HepG2 (cell line): ENCODE measurements around the gene BCL6B. TPM values are rescaled to one million over a fixed set of nuclear protein-coding genes. Genes with fewer than 3 reads are reported as not detected.

Experiments
- ATF7-NPFF ChIP-seq: sonication (generic); formaldehyde crosslinking; IDR thresholded peaks from 2 replicates; pipeline ENCODE4 v1.8.1; 2023; ENCODE audit warnings: mild to moderate bottlenecking, low read depth, missing genetic modification reagents, moderate library complexity
- CBX2 ChIP-seq, 2 experiments: fragments of 200-600 bp in 1 of 2; sonication (generic); formaldehyde crosslinking in 1 of 2; IDR thresholded peaks; 2 replicates each; pipeline versions ENCODE4 v1.7.0 to v1.8.1; 2018 to 2022; ENCODE audit warnings: low read depth in 2 of 2, low read length in 1 of 2, mild to moderate bottlenecking in 1 of 2, missing genetic modification reagents in 1 of 2
- EP300 ChIP-seq, 3 experiments: sonication (generic) in 1 of 3; formaldehyde crosslinking in 1 of 3; IDR thresholded peaks; 2 replicates each; pipeline versions ENCODE4 v1.5.1 to v1.6.1; 2011 to 2020; ENCODE audit warnings: low read depth in 2 of 3, low read length in 2 of 3, borderline replicate concordance in 1 of 3, improper control_type of control experiment in 1 of 3, mild to moderate bottlenecking in 1 of 3, missing genetic modification reagents in 1 of 3, moderate library complexity in 1 of 3
- MEIS1 ChIP-seq: sonication (generic); formaldehyde crosslinking; IDR thresholded peaks from 2 replicates; pipeline ENCODE4 v1.9.0; 2021; ENCODE audit warnings: mild to moderate bottlenecking, missing genetic modification reagents, moderate library complexity, borderline replicate concordance
- MIER2 ChIP-seq: IDR thresholded peaks from 2 replicates; pipeline ENCODE4 v1.6.1; 2016; ENCODE audit warnings: missing biosample characterization, missing genetic modification reagents
- NFYB ChIP-seq: sonication (generic); formaldehyde crosslinking; IDR thresholded peaks from 2 replicates; pipeline ENCODE4 v1.4.0; 2020; ENCODE audit warnings: missing genetic modification reagents
- NR2F2 ChIP-seq: IDR thresholded peaks from 2 replicates; pipeline ENCODE4 v1.6.1; 2012; ENCODE audit warnings: low read depth, inconsistent platforms, borderline replicate concordance
- SAP130 ChIP-seq: IDR thresholded peaks from 2 replicates; pipeline ENCODE4 v1.6.1; 2016; ENCODE audit warnings: low read depth
- SIN3A ChIP-seq: IDR thresholded peaks from 2 replicates; pipeline ENCODE4 v1.6.1; 2011; ENCODE audit warnings: low read depth, mild to moderate bottlenecking, control low read depth, low read length, borderline replicate concordance
- ZC3H13 ChIP-seq: sonication (generic); formaldehyde crosslinking; IDR thresholded peaks from 2 replicates; pipeline ENCODE4 v1.8.1; 2023; ENCODE audit warnings: mild to moderate bottlenecking, missing genetic modification reagents, moderate library complexity
- ZNF101 ChIP-seq: sonication (generic); formaldehyde crosslinking; IDR thresholded peaks from 2 replicates; pipeline ENCODE4 v1.4.0; 2020; ENCODE audit warnings: mild to moderate bottlenecking, low read depth, missing genetic modification reagents, borderline replicate concordance
- ZNF761 ChIP-seq: sonication (generic); formaldehyde crosslinking; conservative IDR thresholded peaks from 2 replicates; pipeline ENCODE4 v1.4.0; 2020; ENCODE audit warnings: mild to moderate bottlenecking, missing genetic modification reagents
- ZNF839 ChIP-seq: sonication (generic); formaldehyde crosslinking; IDR thresholded peaks from 2 replicates; pipeline ENCODE4 v1.4.0; 2020; ENCODE audit warnings: missing genetic modification reagents, mild to moderate bottlenecking, borderline replicate concordance
- polyA plus RNA-seq, 8 experiments: library from polyadenylated mRNA; depleted of rRNA in 3 of 8; stranded (reverse) in 7 of 8; unstranded in 1 of 8; fragments of >200 nt; fragmentation: Illumina TruSeq in 4 of 8; extraction: Trizol in 4 of 8; gene quantifications; 2 replicates each; pipeline versions ENCODE4 v1.2.1 to v1.2.3, GENCODE V29; 2011 to 2016; ENCODE audit warnings: low read depth in 4 of 8, missing spikeins in 1 of 8, mixed read lengths in 1 of 8; ENCODE audit not compliant: insufficient read depth in 1 of 8
- total RNA-seq, 5 experiments: library from RNA; depleted of rRNA; stranded (reverse); fragments of >200 nt; fragmentation: Illumina TruSeq; extraction: Trizol; gene quantifications; 2 replicates each; pipeline ENCODE4 v1.2.3, GENCODE V29; 2016; ENCODE audit warnings: low read depth in 1 of 5
- TF ChIP-seq, protein P1 (sequence below): sonication (generic); formaldehyde crosslinking; conservative IDR thresholded peaks from 2 replicates; pipeline ENCODE4 v1.4.0; 2020; ENCODE audit warnings: mild to moderate bottlenecking, missing genetic modification reagents, moderate library complexity
- TF ChIP-seq, protein P2 (sequence below): sonication (generic); formaldehyde crosslinking; IDR thresholded peaks from 2 replicates; pipeline ENCODE4 v1.4.0; 2020; ENCODE audit warnings: missing genetic modification reagents, borderline replicate concordance
- TF ChIP-seq, protein P3 (sequence below): IDR thresholded peaks from 2 replicates; pipeline ENCODE4 v1.6.1; 2016
- TF ChIP-seq, protein P4 (sequence below): sonication (generic); formaldehyde crosslinking; IDR thresholded peaks from 2 replicates; pipeline ENCODE4 v1.5.0; 2020; ENCODE audit warnings: missing genetic modification reagents

BCL6B gene
- total and polyA plus RNA-seq, 2 of the 13 experiments (the other 11 are each of a cell fraction or from before 2014, with no cell fraction given) = not detected

DNA sequence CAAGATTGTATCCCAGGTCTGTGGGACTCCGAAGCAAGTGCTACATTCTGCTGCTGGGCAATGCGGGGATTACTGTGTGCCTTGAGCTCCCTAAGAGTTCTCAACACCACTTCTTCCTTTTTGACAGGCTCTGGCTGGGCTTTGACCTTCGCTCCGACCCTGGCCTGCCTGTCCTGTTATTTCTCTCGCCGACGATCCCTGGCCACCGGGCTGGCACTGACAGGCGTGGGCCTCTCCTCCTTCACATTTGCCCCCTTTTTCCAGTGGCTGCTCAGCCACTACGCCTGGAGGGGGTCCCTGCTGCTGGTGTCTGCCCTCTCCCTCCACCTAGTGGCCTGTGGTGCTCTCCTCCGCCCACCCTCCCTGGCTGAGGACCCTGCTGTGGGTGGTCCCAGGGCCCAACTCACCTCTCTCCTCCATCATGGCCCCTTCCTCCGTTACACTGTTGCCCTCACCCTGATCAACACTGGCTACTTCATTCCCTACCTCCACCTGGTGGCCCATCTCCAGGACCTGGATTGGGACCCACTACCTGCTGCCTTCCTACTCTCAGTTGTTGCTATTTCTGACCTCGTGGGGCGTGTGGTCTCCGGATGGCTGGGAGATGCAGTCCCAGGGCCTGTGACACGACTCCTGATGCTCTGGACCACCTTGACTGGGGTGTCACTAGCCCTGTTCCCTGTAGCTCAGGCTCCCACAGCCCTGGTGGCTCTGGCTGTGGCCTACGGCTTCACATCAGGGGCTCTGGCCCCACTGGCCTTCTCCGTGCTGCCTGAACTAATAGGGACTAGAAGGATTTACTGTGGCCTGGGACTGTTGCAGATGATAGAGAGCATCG is 15.4 kb downstream of the BCL6B start (continued):
- TF ChIP-seq ZNF839 (CRISPR knock-in tag) (no peak; the same call in 1 of the 2 replicates), ATF7-NPFF (no peak), CBX2 (IDR thresholded peaks at IDR 0.05; ENCODE audit: low read depth, low read length) (no peak), CBX2 (CRISPR knock-in tag; IDR thresholded peaks at IDR 0.05; ENCODE audit: low read depth) (no peak), SIN3A (no peak), MIER2 (CRISPR knock-in tag) (no peak), ZC3H13 (peak; percentile 62; the same call in 1 of the 2 replicates), ZNF101 (CRISPR knock-in tag) (no peak), ZNF761 (CRISPR knock-in tag) (peak; percentile 4; the same call in 1 of the 2 replicates), SAP130 (CRISPR knock-in tag) (peak; percentile 4; the same call in 1 of the 2 replicates), NFYB (CRISPR knock-in tag) (no peak), NR2F2 (no peak), EP300 (IDR thresholded peaks at IDR 0.05; ENCODE audit: low read depth in 2 of 2, low read length in 2 of 2) (no peak), EP300 (CRISPR knock-in tag; IDR thresholded peaks at IDR 0.05; ENCODE audit: borderline replicate concordance) (no peak), MEIS1 (CRISPR knock-in tag) (no peak)
- TF ChIP-seq, protein P1, sequence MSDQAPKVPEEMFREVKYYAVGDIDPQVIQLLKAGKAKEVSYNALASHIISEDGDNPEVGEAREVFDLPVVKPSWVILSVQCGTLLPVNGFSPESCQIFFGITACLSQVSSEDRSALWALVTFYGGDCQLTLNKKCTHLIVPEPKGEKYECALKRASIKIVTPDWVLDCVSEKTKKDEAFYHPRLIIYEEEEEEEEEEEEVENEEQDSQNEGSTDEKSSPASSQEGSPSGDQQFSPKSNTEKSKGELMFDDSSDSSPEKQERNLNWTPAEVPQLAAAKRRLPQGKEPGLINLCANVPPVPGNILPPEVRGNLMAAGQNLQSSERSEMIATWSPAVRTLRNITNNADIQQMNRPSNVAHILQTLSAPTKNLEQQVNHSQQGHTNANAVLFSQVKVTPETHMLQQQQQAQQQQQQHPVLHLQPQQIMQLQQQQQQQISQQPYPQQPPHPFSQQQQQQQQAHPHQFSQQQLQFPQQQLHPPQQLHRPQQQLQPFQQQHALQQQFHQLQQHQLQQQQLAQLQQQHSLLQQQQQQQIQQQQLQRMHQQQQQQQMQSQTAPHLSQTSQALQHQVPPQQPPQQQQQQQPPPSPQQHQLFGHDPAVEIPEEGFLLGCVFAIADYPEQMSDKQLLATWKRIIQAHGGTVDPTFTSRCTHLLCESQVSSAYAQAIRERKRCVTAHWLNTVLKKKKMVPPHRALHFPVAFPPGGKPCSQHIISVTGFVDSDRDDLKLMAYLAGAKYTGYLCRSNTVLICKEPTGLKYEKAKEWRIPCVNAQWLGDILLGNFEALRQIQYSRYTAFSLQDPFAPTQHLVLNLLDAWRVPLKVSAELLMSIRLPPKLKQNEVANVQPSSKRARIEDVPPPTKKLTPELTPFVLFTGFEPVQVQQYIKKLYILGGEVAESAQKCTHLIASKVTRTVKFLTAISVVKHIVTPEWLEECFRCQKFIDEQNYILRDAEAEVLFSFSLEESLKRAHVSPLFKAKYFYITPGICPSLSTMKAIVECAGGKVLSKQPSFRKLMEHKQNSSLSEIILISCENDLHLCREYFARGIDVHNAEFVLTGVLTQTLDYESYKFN = peak; percentile 38; the same call in 1 of the 2 replicates
- TF ChIP-seq, protein P2, sequence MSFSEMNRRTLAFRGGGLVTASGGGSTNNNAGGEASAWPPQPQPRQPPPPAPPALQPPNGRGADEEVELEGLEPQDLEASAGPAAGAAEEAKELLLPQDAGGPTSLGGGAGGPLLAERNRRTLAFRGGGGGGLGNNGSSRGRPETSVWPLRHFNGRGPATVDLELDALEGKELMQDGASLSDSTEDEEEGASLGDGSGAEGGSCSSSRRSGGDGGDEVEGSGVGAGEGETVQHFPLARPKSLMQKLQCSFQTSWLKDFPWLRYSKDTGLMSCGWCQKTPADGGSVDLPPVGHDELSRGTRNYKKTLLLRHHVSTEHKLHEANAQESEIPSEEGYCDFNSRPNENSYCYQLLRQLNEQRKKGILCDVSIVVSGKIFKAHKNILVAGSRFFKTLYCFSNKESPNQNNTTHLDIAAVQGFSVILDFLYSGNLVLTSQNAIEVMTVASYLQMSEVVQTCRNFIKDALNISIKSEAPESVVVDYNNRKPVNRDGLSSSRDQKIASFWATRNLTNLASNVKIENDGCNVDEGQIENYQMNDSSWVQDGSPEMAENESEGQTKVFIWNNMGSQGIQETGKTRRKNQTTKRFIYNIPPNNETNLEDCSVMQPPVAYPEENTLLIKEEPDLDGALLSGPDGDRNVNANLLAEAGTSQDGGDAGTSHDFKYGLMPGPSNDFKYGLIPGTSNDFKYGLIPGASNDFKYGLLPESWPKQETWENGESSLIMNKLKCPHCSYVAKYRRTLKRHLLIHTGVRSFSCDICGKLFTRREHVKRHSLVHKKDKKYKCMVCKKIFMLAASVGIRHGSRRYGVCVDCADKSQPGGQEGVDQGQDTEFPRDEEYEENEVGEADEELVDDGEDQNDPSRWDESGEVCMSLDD (CRISPR knock-in tag) = no peak
- TF ChIP-seq, protein P3, sequence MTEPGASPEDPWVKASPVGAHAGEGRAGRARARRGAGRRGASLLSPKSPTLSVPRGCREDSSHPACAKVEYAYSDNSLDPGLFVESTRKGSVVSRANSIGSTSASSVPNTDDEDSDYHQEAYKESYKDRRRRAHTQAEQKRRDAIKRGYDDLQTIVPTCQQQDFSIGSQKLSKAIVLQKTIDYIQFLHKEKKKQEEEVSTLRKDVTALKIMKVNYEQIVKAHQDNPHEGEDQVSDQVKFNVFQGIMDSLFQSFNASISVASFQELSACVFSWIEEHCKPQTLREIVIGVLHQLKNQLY (CRISPR knock-in tag) = no peak
- TF ChIP-seq, protein P4, sequence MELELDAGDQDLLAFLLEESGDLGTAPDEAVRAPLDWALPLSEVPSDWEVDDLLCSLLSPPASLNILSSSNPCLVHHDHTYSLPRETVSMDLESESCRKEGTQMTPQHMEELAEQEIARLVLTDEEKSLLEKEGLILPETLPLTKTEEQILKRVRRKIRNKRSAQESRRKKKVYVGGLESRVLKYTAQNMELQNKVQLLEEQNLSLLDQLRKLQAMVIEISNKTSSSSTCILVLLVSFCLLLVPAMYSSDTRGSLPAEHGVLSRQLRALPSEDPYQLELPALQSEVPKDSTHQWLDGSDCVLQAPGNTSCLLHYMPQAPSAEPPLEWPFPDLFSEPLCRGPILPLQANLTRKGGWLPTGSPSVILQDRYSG (CRISPR knock-in tag) = no peak
